ENCODE data around the gene CDC14A.

CDC14A gene

DNA sequence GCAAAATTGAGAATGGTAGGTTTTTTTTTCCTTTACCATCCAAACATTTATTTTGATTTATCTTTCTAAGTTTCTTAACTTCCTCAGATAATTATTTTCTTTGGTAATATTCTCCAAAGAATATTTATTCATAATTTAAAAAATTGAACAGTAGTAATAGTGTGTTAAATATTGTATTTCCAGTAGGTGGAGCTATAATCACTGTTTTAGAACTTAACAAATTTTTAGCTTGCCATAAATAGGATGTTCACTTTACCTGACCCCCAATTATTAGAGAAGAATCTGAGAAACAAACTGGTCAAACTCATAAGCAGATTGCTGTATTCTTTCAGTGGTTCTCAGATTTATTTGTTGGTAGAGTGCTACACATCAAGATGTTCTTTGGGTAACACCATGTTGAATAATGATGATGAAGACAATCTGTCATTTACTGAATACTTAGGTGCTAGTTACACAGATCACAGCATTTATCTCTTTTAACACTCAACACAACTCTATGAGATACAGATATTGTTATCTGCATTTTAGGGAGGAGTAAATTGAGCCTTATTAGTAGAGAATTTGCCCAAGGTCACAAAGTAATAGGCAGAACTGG lies 103.3 kb downstream of the CDC14A start:
- DNase-seq, result no peak

DNA sequence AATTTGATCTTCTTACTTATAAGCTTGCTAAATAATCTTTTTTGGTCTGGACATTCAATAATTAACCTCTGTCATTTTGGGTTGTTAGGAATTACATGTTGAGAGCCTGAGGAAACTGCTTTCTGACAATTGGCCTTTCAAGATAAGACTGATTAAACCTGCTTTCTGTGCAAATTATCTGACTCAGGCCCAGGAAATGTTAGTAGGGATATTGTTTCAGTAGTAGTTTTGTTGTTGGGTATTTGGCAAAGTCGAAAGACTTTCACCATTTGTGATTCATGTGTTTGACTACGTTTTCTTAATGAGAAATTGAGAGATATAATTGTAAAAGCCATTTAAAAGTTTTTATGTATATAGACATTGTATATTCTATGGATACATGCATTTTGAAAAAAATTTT lies 104.6 kb downstream of the CDC14A start:
- DNase-seq, result no peak

DNA sequence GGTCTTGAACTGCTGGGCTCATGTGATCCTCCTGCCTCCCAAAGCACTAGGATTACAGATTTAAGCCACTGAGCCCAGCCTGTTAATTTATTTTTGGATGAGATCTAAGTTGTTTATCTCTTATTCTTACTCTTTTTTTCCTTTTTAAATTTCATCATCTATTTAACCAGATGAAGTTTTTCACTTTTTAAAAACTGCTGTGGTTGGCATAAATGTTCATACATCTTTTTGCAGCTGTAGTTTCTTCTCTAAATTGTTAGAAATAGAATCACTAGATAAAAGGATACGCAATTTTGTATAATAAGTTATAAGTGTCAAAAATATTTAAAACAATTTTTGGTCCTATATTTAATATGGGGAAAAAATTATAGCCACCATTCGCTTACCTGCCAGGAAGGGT lies 105.4 kb downstream of the CDC14A start:
- no peak for DNase-seq

DNA sequence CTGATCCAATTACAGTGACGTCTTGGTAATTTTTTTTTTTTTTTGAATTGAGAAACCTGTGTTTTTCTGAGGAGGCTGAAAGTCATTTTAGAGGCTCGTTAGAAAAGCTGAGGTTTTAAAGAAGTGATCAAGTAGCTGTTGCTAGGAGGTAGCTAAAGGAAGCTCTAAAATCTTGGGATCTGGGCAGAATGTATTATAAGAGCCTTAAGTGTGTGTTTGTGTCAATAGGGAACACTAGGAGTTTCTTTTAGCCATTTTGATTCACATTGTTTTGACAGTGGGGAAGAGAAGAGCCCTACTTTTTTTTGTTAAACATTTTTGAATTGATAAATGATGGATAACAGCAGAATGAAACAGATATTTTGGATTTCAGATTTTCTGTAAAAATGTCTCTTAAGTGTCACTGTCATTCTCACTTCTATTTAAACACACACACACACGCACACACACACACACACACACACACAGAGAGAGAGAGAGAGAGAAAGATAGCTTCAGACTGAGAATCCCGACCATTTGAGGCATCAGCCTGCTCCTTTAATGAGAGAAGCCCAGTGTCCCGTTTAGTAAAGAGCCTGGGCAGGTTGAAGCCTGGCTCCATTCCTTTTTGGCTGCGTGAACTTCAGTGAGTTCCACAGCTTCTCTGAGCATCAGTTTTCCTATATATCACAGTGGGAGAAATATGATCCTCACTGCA lies 106.5 kb downstream of the CDC14A start:
- no peak for DNase-seq

DNA sequence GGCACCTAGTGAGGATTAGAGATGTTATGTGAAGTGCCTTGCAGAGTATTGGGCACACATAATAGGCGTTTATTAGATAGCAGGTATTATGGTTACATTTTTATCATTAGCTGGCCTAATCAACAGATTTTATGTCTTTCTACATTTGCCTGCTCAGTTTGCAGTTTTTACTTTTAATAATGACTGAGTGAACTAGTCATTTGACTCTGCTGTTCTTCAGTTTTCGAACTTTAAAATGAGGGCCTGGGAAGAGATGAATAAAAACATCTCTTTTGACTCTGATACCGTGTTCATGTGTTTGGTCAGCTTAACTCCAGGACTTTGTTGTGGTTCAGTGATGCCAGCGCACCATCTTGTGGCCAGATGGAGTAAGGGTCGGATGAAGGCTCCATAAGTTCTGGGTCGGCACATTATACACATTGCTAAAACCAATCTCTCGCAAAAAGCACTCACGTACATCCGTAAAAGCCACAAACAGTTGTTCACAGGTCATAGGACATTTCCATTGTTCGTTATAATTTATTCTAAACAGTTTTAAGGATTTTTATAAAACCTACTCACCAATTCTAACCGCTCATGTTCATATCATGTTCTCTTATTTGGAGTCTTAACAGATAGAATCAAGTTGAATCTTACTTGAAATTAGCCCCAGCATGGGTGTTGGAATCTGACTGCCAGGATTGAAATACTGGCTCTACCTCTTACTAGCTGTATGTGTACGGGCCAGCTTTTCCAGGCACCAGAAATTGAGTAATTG lies 107.2 kb downstream of the CDC14A start:
- DNase-seq, result peak; percentile 61

DNA sequence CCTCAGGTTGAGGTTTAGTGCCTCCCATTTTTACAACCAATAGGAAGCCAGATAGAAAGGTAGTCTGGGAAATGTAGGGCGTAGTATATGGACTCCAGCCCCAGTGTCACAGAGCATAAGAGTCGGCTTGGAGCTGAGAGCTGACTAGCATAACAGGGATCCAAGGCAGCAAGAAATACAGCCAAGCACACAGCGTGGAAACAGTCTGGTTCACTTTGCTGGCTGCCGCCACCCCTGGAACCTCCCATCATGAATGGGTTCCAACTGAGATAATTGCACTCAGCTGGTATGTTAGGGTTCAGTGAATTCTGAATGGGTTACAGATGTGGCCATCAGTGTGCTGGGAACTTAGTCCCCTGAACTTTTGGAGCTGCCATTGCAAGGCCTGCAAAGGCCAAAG lies 108.9 kb downstream of the CDC14A start:
- DNase-seq, result no peak

DNA sequence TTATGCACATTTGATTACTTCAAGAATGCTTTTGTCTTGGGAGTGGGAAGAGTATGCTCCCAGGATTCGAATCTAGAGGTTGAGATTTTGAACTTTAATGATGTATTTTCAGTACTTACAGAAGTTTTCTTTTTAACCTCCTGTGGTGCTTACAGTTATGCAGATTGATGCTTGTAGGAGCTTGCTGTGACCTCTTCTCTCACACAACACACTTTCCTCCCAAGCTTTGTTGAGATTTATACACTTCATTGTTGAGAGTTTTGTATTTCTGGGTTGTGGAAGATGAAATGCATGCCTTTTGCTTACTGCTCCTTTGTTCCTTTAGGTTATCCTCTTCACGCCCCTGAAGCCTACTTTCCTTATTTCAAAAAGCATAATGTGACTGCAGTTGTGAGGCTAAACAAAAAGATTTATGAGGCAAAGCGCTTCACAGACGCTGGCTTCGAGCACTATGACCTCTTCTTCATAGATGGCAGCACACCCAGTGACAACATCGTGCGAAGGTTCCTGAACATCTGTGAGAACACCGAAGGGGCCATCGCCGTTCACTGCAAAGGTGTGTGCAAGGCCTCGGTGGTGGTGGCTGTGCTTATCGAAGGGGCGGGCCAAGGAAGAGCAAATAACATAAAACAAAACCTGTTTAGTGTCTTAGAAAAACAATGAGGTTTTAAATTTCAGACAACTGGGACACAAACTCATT lies 110.2 kb downstream of the CDC14A start:
- no peak for DNase-seq

DNA sequence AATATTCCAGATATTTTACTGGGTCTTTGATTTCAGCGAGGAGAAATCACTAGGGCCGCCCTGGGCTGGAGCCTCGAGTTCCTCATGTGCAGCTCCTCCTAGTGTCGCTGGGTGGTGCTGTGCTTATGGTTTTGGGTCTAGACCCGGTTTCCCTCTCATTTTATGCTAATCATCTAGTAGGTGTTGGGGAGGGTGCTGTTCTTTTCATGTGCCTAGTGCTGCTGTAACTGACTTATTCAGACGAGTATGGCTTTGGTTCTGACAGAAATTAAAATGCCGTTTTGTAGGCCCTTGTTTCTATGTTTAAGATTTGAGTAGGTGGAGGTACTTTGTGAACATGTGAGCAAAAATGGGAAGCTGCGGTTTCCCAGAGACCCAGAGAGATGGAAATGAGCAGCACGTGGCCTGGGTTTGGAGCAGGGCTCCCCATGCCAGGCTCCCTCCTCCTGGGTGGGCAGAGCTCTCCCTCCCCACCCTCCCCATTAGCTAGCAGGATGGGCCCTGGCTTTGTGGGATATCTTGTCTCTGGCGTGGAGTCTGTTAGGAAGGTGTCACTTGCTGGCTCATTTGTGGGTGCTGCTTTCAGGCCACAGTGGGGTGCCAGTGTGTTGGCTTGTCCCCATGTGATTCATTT lies 111.6 kb downstream of the CDC14A start:
- DNase-seq, result peak; percentile 50

DNA sequence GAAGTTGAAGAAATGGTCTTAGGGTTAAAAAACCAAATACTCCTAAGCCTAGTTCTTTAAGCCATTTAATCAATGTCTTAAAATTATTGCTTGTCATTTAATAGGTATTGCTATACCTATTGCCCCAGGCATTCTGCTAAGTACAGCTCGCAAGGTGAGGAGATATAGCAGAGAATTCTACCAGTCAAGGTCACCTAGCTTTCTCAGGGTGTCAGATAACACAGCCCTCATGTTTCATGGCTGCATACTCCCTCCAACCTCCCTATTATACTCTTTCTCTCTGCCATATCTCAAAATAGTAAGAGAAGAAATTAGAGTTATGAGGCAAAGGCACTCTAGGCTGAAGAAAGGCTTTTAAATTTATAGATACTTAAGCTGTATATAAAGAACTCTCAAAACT lies 117.3 kb downstream of the CDC14A start:
- no peak for DNase-seq

DNA sequence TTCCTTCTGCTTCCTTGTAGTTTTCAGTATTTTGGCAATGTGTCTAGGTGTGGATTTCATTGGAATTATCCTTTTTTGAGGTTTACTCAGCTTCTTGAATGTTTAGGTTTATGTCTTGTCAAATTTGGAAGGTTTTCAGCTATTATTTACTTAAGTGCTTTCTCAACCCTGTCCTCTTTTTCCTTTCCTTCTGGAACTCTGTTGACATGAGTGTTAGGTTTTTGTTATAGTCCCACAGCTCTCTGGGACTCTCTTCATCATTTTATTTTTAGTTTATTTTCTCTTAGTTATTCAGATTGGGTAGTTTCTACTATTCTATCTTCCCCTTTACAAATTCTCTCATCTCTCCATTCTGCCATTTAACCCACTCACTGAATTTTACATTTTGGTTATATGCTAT lies 122.5 kb downstream of the CDC14A start:
- no peak for DNase-seq

DNA sequence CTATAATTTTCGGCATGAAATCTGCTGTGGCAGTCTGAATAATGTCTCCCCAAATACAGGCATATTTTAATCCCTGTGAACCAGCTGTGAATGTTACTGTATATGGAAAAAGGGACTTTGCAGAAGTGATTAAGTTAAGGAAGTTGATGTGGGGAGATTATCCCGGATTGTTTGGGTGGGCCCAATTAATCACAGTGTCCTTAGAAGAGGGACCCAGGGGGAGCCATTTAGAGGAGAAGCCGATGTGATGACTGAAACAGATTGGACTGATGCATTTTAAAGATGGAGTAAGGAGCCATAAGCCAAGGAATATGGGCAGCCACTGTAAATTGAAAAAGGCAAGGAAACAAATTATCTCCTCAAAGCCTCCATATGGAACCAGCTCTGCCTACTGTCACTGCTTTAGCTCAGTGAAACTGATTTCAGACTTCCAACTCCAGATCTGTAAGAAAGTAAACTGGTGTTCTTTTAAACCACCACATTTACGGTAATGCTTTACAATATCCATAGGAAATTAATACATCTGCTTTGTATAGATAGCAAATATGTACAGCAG lies 124.5 kb downstream of the CDC14A start:
- no peak for DNase-seq

DNA sequence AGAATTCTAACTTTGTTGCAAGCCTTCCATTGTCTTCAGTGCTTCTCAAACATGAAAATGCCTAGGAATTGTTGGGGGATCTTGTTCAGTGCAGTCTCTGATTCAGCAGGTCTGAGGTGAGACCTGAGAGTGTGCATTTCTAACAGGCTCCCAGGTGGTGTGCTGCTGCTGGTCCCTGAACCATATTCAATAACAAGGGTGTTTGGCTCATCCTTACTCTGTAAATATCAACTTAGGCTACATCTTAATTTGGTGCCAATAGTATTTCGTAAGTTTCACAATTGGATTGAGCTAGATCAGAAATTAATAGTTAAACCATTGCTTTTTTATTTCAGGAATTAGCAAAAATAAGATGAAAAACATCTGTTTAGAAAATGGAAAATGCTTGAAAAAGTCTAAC lies 126.5 kb downstream of the CDC14A start:
- DNase-seq, result no peak

DNA sequence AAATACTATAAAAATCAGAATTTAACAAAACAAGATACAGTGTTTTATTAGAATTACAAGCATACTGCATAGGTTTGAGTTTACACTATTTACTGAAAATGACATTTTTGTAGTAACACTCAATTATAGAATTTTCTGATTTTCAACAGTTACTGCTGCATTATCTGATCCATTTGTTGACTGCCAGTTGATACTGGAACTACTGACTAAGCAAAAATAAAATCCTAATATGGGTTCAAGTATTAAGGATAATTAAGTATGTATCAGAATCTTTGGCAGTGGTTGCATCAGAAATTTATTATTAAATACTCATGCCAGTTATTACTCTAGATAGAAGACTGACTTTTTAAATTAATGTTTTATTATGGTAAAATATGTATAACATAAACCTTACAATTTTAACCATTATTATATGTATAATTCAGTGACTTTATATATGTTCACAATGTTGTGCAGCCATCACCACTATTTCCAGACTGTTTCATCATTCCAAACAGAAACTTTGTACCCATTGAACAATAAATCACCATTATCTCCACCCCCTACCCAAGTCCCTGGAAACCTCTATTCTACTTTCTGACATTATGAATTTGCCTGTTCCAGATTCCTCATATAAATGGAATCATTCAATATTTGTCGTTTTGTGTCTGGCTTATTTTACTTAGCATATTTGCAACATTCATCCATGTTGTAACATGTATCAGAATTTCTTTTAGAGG lies 127.5 kb downstream of the CDC14A start:
- no peak for DNase-seq

DNA sequence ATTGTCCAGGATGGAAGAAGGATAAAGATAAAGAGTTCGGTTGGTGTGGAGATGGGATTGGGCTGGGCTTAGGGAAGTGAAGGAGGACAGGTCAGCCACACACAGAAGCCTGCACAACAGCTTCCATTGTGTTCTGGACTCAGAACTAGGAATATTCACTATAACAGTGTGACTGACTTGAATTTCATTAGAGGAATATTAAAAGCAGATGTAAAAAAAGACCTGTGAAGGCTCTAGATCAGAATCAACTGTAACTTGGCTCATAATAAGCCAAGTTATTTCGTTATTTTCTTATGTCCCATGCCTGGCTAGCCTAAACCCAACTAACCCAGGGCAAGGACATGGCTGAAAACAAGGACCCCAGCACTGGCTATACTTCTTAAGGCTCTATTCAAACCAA lies 129.0 kb downstream of the CDC14A start:
- DNase-seq, result no peak

DNA sequence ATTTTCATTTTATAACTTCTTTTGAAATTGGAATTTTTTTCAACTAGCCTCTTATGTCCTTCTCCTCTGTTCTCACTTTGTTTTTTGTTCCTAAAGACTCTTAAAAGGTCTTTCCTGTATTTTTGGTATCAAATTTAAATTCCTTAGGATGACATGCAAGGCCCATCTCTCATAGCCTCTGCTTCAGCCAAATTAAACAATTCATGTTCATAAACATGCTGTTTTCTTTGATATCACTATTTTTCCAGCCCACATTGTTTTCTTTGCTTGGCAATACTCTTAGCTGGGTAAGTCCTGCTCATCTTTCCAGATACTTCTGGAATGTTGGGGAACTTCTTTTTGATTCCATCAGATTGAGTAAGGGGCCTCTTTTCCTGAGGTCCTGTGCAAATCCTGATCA lies 129.9 kb downstream of the CDC14A start:
- no peak for DNase-seq

DNA sequence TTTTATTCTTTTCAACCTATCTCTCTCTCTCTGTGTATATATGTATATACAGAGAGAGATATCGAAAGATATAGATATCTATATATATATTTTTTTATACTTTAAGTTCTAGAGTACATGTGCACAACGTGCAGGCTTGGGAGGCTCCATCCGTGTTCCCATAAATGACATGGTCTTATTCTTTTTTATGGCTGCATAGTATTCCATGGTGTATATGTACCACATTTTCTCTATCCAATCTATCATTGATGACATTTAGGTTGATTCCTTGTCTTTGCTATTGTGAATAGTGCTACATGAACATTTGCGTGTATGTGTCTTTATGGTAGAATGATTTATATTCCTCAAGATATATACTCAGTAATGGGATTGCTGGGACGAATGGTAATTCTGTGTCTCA lies 130.4 kb downstream of the CDC14A start:
- DNase-seq, result no peak

DNA sequence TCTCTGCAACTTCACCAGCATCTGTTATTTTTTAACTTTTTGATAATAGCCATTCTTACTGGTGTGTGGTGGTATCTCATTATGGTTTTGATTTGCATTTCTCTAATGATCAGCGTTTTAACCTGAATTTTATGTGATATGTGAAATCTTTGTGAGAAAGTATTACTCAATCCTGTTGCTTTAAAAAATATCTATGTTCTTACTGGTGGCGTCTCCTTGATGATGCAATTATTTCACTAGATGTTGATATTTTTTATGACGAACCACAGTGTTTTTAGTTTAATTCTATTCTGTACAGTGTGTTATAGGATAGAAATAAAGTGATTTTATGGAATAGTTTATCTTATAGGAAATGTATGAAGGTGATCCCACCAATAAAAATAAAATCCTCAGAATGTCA lies 130.9 kb downstream of the CDC14A start:
- no peak for DNase-seq

DNA sequence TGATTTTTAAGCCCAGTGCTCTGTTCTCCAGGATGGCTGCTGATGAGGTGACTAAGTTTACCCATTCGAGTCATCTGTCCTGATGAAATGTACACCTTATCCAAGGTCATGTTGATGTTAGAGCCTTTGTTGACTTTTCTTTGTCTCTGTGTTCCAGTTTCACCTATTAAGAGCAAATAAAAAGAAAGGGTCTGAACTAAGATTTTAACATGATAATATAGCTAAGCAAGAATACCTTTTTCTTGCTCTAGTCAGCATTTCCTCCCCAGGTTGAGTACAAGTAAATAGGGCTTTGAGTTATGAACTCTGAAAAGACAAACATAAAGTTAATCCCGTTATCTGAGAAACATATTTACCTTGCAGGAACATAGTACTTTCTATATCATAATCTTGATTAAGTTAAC lies 133.6 kb downstream of the CDC14A start:
- DNase-seq, result no peak

DNA sequence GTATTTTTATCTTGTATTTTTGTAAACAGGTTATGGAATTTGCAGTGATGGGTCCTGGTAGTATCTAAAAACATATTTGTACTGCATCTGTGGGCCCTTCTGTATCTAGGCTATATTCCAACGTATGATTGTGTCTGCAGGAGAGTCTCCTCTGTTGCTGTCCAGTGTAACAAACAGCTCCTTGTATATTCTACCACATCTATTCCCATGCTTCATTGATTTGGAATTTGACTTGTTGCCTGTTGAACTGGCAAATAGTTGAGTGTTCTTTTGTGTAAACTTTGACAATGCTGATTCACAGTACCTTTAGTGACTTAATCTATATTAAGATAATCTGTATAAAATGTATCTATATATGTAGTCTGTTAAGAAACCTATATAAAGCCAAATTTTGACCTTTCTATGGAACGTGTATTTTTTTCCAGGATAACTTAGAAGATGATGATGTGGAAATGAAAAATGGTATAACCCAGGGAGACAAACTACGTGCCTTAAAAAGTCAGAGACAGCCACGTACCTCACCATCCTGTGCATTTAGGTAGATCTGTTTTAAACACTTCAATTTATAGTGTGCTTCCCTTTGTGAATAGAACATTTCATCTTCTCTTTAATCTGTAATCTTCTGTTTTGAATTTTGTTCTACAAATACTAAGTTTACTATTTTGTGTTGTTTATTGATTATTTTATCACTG lies 142.2 kb downstream of the CDC14A start:
- no peak for DNase-seq

DNA sequence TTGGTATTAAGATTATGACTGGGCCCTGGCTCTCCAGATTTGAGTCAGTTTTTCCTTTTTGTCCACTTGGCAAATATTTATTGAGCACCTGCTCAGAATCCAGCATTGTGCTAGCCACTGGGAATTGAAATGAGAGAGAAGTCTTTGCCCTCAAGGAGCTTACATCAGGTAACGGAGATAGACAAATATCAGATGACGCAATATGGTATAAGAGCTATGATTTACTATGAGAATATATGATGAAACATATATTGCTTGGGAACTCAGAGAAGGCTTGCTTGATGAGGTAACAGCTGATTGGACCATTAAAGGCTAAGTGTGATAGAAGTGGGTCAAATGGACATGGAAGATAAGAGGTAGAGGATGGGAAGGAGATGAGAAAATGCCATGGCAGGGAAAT lies 144.6 kb downstream of the CDC14A start:
- no peak for DNase-seq

DNA sequence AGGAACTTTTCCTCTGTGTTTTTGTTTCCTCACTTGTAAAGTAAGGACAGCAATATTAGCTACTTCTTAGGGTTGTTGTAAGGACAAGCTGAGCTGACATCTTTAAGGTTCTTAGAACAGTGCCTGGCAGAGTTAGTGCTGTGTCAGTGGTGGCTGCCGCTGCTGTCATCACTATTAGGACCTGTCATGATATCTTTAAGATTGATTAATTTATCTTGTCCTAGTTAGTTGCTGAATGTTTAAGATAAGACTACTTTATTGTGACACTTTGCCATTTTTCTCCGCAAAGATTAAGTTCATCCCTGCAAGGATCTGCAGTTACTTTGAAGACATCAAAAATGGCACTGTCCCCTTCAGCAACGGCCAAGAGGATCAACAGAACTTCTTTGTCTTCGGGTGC lies 145.5 kb downstream of the CDC14A start:
- DNase-seq, result no peak

Data from stimulated activated CD4-positive, alpha-beta T cell treated with anti-CD3 and anti-CD28 coated beads, Interleukin-12 subunit alpha, Interleukin-12 subunit beta, amount 100 ng/mL, for 4 hours (primary cell).